WTC11 (cell line): ENCODE data around the gene SRRM3. TPM values are rescaled to one million over a fixed set of nuclear protein-coding genes. Genes with fewer than 3 reads are reported as not detected.

Source experiments
- E2F4 ChIP-seq: sonication (generic); formaldehyde crosslinking; IDR thresholded peaks from 2 replicates; pipeline ENCODE4 v1.8.1; 2022; ENCODE audit warnings: low read depth, mild to moderate bottlenecking, moderate library complexity, missing genetic modification reagents, borderline replicate concordance
- FOXK1 ChIP-seq: sonication (generic); formaldehyde crosslinking; IDR thresholded peaks from 2 replicates; pipeline ENCODE4 v1.8.0; 2022; ENCODE audit warnings: mild to moderate bottlenecking, moderate library complexity, missing genetic modification reagents
- JUN ChIP-seq: sonication (generic); formaldehyde crosslinking; IDR thresholded peaks from 2 replicates; pipeline ENCODE4 v1.8.0; 2023; ENCODE audit warnings: mild to moderate bottlenecking, missing genetic modification reagents
- KAT7 ChIP-seq: sonication (generic); formaldehyde crosslinking; IDR thresholded peaks from 2 replicates; pipeline ENCODE4 v1.8.1; 2023; ENCODE audit warnings: missing genetic modification reagents, mild to moderate bottlenecking, borderline replicate concordance
- SMAD3 ChIP-seq: sonication (generic); formaldehyde crosslinking; IDR thresholded peaks from 2 replicates; pipeline ENCODE4 v1.8.0; 2022; ENCODE audit warnings: missing genetic modification reagents, mild to moderate bottlenecking, borderline replicate concordance
- SP1 ChIP-seq: sonication (generic); formaldehyde crosslinking; conservative IDR thresholded peaks from 2 replicates; pipeline ENCODE4 v1.8.1; 2022; ENCODE audit warnings: missing genetic modification reagents
- TCF7 ChIP-seq: sonication (generic); formaldehyde crosslinking; IDR thresholded peaks from 2 replicates; pipeline ENCODE4 v1.8.0; 2022; ENCODE audit warnings: mild to moderate bottlenecking, low read depth, missing genetic modification reagents, moderate library complexity
- ZNF219 ChIP-seq: sonication (generic); formaldehyde crosslinking; IDR thresholded peaks from 2 replicates; pipeline ENCODE4 v1.8.0; 2023; ENCODE audit warnings: missing genetic modification reagents, mild to moderate bottlenecking, borderline replicate concordance
- ZNF416 ChIP-seq: fragments of 250-450 bp; sonication (Bioruptor Pico); IDR thresholded peaks from 2 replicates; pipeline ENCODE4 v1.9.0; 2021; ENCODE audit warnings: mild to moderate bottlenecking, inconsistent platforms
- ZNF512 ChIP-seq: sonication (generic); formaldehyde crosslinking; IDR thresholded peaks from 2 replicates; pipeline ENCODE4 v1.8.1; 2022; ENCODE audit warnings: missing genetic modification reagents, borderline replicate concordance
- total RNA-seq: library from RNA; stranded (reverse); gene quantifications from 3 replicates; pipeline ENCODE4 v1.2.3, GENCODE V29; 2021
- TF ChIP-seq, protein P1 (sequence below): sonication (generic); formaldehyde crosslinking; IDR thresholded peaks from 2 replicates; pipeline ENCODE4 v1.8.0; 2023; ENCODE audit warnings: mild to moderate bottlenecking, missing genetic modification reagents
- TF ChIP-seq, protein P2 (sequence below): fragments of 250-450 bp; sonication (Bioruptor Pico); IDR thresholded peaks from 2 replicates; pipeline ENCODE4 v1.9.0; 2021; ENCODE audit warnings: mild to moderate bottlenecking
- TF ChIP-seq, protein P3 (sequence below): sonication (generic); formaldehyde crosslinking; IDR thresholded peaks from 2 replicates; pipeline ENCODE4 v1.8.0; 2022; ENCODE audit warnings: mild to moderate bottlenecking, missing genetic modification reagents
- TF ChIP-seq, protein P4 (sequence below): sonication (generic); formaldehyde crosslinking; IDR thresholded peaks from 2 replicates; pipeline ENCODE4 v1.8.1; 2023; ENCODE audit warnings: mild to moderate bottlenecking, missing genetic modification reagents
- TF ChIP-seq, protein P5 (sequence below): sonication (generic); formaldehyde crosslinking; IDR thresholded peaks from 2 replicates; pipeline ENCODE4 v1.8.0; 2022; ENCODE audit warnings: missing genetic modification reagents
- TF ChIP-seq, protein P6 (sequence below): sonication (generic); formaldehyde crosslinking; IDR thresholded peaks from 2 replicates; pipeline ENCODE4 v1.8.1; 2022; ENCODE audit warnings: low read depth, missing genetic modification reagents, borderline replicate concordance
- TF ChIP-seq, protein P7 (sequence below): sonication (generic); formaldehyde crosslinking; IDR thresholded peaks from 2 replicates; pipeline ENCODE4 v1.8.1; 2022; ENCODE audit warnings: mild to moderate bottlenecking, moderate library complexity, missing genetic modification reagents
- TF ChIP-seq, protein P8 (sequence below): sonication (generic); formaldehyde crosslinking; IDR thresholded peaks from 2 replicates; pipeline ENCODE4 v1.8.1; 2023; ENCODE audit warnings: mild to moderate bottlenecking, missing genetic modification reagents, borderline replicate concordance

SRRM3 gene
- total RNA-seq, 1 experiment from 2014 or later: 17.7 TPM

DNA sequence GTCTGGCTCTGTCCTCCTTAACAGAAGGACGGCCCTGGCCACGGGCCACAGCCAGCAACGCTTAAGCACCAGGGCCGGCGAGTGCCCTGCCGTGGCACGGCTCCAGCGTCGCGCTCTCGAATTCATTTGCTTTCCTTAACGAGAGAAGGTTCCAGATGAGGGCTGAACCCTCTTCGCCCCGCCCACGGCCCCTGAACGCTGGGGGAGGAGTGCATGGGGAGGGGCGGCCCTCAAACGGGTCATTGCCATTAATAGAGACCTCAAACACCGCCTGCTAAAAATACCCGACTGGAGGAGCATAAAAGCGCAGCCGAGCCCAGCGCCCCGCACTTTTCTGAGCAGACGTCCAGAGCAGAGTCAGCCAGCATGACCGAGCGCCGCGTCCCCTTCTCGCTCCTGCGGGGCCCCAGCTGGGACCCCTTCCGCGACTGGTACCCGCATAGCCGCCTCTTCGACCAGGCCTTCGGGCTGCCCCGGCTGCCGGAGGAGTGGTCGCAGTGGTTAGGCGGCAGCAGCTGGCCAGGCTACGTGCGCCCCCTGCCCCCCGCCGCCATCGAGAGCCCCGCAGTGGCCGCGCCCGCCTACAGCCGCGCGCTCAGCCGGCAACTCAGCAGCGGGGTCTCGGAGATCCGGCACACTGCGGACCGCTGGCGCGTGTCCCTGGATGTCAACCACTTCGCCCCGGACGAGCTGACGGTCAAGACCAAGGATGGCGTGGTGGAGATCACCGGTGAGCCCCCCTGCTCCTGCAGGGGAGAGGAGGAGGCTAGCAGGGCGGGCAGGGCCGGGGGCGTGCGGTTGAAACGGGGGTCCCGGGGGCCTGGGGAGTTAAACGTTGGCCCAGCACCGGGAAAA is 100.9 kb downstream of the SRRM3 start, which contains the start of gene HSPB1 (continued):
- TF ChIP-seq, protein P1, sequence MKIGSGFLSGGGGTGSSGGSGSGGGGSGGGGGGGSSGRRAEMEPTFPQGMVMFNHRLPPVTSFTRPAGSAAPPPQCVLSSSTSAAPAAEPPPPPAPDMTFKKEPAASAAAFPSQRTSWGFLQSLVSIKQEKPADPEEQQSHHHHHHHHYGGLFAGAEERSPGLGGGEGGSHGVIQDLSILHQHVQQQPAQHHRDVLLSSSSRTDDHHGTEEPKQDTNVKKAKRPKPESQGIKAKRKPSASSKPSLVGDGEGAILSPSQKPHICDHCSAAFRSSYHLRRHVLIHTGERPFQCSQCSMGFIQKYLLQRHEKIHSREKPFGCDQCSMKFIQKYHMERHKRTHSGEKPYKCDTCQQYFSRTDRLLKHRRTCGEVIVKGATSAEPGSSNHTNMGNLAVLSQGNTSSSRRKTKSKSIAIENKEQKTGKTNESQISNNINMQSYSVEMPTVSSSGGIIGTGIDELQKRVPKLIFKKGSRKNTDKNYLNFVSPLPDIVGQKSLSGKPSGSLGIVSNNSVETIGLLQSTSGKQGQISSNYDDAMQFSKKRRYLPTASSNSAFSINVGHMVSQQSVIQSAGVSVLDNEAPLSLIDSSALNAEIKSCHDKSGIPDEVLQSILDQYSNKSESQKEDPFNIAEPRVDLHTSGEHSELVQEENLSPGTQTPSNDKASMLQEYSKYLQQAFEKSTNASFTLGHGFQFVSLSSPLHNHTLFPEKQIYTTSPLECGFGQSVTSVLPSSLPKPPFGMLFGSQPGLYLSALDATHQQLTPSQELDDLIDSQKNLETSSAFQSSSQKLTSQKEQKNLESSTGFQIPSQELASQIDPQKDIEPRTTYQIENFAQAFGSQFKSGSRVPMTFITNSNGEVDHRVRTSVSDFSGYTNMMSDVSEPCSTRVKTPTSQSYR (CRISPR knock-in tag): peak; percentile 80
- no peak for TF ChIP-seq ZNF512 (CRISPR knock-in tag)
- TF ChIP-seq, protein P2, sequence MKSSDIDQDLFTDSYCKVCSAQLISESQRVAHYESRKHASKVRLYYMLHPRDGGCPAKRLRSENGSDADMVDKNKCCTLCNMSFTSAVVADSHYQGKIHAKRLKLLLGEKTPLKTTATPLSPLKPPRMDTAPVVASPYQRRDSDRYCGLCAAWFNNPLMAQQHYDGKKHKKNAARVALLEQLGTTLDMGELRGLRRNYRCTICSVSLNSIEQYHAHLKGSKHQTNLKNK (CRISPR knock-in tag): no peak
- no peak for TF ChIP-seq TCF7 (CRISPR knock-in tag)
- TF ChIP-seq SMAD3 (CRISPR knock-in tag): peak; percentile 97; the same call in 1 of the 2 replicates
- TF ChIP-seq, protein P3, sequence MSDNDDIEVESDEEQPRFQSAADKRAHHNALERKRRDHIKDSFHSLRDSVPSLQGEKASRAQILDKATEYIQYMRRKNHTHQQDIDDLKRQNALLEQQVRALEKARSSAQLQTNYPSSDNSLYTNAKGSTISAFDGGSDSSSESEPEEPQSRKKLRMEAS (CRISPR knock-in tag): peak; percentile 94
- TF ChIP-seq, protein P4, sequence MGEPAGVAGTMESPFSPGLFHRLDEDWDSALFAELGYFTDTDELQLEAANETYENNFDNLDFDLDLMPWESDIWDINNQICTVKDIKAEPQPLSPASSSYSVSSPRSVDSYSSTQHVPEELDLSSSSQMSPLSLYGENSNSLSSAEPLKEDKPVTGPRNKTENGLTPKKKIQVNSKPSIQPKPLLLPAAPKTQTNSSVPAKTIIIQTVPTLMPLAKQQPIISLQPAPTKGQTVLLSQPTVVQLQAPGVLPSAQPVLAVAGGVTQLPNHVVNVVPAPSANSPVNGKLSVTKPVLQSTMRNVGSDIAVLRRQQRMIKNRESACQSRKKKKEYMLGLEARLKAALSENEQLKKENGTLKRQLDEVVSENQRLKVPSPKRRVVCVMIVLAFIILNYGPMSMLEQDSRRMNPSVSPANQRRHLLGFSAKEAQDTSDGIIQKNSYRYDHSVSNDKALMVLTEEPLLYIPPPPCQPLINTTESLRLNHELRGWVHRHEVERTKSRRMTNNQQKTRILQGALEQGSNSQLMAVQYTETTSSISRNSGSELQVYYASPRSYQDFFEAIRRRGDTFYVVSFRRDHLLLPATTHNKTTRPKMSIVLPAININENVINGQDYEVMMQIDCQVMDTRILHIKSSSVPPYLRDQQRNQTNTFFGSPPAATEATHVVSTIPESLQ (CRISPR knock-in tag): no peak
- peak; percentile 94; the same call in 1 of the 2 replicates for TF ChIP-seq FOXK1 (CRISPR knock-in tag)
- TF ChIP-seq SP1 (CRISPR knock-in tag): peak; percentile 70
- TF ChIP-seq ZNF416 (CRISPR knock-in tag): no peak
- TF ChIP-seq, protein P5, sequence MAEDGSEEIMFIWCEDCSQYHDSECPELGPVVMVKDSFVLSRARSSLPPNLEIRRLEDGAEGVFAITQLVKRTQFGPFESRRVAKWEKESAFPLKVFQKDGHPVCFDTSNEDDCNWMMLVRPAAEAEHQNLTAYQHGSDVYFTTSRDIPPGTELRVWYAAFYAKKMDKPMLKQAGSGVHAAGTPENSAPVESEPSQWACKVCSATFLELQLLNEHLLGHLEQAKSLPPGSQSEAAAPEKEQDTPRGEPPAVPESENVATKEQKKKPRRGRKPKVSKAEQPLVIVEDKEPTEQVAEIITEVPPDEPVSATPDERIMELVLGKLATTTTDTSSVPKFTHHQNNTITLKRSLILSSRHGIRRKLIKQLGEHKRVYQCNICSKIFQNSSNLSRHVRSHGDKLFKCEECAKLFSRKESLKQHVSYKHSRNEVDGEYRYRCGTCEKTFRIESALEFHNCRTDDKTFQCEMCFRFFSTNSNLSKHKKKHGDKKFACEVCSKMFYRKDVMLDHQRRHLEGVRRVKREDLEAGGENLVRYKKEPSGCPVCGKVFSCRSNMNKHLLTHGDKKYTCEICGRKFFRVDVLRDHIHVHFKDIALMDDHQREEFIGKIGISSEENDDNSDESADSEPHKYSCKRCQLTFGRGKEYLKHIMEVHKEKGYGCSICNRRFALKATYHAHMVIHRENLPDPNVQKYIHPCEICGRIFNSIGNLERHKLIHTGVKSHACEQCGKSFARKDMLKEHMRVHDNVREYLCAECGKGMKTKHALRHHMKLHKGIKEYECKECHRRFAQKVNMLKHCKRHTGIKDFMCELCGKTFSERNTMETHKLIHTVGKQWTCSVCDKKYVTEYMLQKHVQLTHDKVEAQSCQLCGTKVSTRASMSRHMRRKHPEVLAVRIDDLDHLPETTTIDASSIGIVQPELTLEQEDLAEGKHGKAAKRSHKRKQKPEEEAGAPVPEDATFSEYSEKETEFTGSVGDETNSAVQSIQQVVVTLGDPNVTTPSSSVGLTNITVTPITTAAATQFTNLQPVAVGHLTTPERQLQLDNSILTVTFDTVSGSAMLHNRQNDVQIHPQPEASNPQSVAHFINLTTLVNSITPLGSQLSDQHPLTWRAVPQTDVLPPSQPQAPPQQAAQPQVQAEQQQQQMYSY: peak; percentile 66
- TF ChIP-seq, protein P6, sequence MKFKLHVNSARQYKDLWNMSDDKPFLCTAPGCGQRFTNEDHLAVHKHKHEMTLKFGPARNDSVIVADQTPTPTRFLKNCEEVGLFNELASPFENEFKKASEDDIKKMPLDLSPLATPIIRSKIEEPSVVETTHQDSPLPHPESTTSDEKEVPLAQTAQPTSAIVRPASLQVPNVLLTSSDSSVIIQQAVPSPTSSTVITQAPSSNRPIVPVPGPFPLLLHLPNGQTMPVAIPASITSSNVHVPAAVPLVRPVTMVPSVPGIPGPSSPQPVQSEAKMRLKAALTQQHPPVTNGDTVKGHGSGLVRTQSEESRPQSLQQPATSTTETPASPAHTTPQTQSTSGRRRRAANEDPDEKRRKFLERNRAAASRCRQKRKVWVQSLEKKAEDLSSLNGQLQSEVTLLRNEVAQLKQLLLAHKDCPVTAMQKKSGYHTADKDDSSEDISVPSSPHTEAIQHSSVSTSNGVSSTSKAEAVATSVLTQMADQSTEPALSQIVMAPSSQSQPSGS (CRISPR knock-in tag): no peak
- TF ChIP-seq, protein P7, sequence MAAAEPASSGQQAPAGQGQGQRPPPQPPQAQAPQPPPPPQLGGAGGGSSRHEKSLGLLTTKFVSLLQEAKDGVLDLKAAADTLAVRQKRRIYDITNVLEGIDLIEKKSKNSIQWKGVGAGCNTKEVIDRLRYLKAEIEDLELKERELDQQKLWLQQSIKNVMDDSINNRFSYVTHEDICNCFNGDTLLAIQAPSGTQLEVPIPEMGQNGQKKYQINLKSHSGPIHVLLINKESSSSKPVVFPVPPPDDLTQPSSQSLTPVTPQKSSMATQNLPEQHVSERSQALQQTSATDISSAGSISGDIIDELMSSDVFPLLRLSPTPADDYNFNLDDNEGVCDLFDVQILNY (CRISPR knock-in tag): no peak; the same call in 1 of the 2 replicates
- TF ChIP-seq E2F4 (CRISPR knock-in tag): no peak
- no peak for TF ChIP-seq KAT7 (CRISPR knock-in tag)
- TF ChIP-seq ZNF219: no peak
- TF ChIP-seq, protein P8, sequence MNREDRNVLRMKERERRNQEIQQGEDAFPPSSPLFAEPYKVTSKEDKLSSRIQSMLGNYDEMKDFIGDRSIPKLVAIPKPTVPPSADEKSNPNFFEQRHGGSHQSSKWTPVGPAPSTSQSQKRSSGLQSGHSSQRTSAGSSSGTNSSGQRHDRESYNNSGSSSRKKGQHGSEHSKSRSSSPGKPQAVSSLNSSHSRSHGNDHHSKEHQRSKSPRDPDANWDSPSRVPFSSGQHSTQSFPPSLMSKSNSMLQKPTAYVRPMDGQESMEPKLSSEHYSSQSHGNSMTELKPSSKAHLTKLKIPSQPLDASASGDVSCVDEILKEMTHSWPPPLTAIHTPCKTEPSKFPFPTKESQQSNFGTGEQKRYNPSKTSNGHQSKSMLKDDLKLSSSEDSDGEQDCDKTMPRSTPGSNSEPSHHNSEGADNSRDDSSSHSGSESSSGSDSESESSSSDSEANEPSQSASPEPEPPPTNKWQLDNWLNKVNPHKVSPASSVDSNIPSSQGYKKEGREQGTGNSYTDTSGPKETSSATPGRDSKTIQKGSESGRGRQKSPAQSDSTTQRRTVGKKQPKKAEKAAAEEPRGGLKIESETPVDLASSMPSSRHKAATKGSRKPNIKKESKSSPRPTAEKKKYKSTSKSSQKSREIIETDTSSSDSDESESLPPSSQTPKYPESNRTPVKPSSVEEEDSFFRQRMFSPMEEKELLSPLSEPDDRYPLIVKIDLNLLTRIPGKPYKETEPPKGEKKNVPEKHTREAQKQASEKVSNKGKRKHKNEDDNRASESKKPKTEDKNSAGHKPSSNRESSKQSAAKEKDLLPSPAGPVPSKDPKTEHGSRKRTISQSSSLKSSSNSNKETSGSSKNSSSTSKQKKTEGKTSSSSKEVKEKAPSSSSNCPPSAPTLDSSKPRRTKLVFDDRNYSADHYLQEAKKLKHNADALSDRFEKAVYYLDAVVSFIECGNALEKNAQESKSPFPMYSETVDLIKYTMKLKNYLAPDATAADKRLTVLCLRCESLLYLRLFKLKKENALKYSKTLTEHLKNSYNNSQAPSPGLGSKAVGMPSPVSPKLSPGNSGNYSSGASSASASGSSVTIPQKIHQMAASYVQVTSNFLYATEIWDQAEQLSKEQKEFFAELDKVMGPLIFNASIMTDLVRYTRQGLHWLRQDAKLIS (CRISPR knock-in tag): no peak
- peak; percentile 65; the same call in 1 of the 2 replicates for TF ChIP-seq JUN (CRISPR knock-in tag)
